Stimulated activated naive CD8-positive, alpha-beta T cell treated with anti-CD3 and anti-CD28 coated beads, Interleukin-15, Interleukin-2, amounts not matched to agents 100 ng/mL and 50 ng/mL, for 24 hours (primary cell): ENCODE data around the gene CDKN2A.

ENCODE experiments used
- H3K27ac Mint-ChIP-seq: one replicate; pipeline ENCODE4 v1.8.0; 2021; ENCODE audit warnings: mild to moderate bottlenecking, mixed read lengths
- H3K27me3 Mint-ChIP-seq: one replicate; pipeline ENCODE4 v1.8.0; 2021; ENCODE audit warnings: mixed read lengths
- H3K36me3 Mint-ChIP-seq: one replicate; pipeline ENCODE4 v1.8.0; 2021; ENCODE audit warnings: low read depth, mixed read lengths
- H3K4me1 Mint-ChIP-seq: one replicate; pipeline ENCODE4 v1.8.0; 2021; ENCODE audit warnings: low read depth, mixed read lengths
- H3K4me3 Mint-ChIP-seq: one replicate; pipeline ENCODE4 v1.8.0; 2021; ENCODE audit warnings: mild to moderate bottlenecking, mixed read lengths
- H3K9me3 Mint-ChIP-seq: one replicate; pipeline ENCODE4 v1.8.0; 2021; ENCODE audit warnings: mixed read lengths

The CDKN2A gene

GRCh38 chr9:22026696-22027095 is 32.5 kb upstream of the CDKN2A start:
- Mint-ChIP-seq H3K36me3 (no peaks in the 10 kb centered on the region), H3K4me1 (peaks cover 5% of the 10 kb centered on the region), H3K4me3 (no peak overlapping the region), H3K27me3 (peaks cover 18% of the 10 kb centered on the region), H3K27ac (no peak overlapping the region), H3K9me3 (no peaks in the 10 kb centered on the region)

GRCh38 chr9:22022396-22022795 is 28.2 kb upstream of the CDKN2A start:
- Mint-ChIP-seq H3K27ac (no peak overlapping the region), H3K27me3 (peaks cover 33% of the 10 kb centered on the region)

GRCh38 chr9:22010866-22011625 is 16.9 kb upstream of the CDKN2A start:
- Mint-ChIP-seq H3K36me3 (no peaks in the 10 kb centered on the region), H3K27ac (no peak overlapping the region), H3K4me1 (peaks cover 5% of the 10 kb centered on the region), H3K27me3 (peaks cover 39% of the 10 kb centered on the region), H3K9me3 (no peaks in the 10 kb centered on the region), H3K4me3 (no peak overlapping the region)

More at GRCh38 chr9:22022396-22022795, 28.2 kb upstream of the CDKN2A start:
- no peaks in the 10 kb centered on the region for H3K9me3 Mint-ChIP-seq
- no peak overlapping the region for H3K4me3 Mint-ChIP-seq
- no peaks in the 10 kb centered on the region for H3K36me3 Mint-ChIP-seq
- H3K4me1 Mint-ChIP-seq: no peaks in the 10 kb centered on the region

GRCh38 chr9:22009506-22009867 is 15.3 kb upstream of the CDKN2A start:
- peaks cover 16% of the 10 kb centered on the region for H3K4me1 Mint-ChIP-seq
- no peaks in the 10 kb centered on the region for H3K36me3 Mint-ChIP-seq
- H3K27me3 Mint-ChIP-seq: peaks cover 53% of the 10 kb centered on the region
- peak overlapping the region; percentile 80 for H3K4me3 Mint-ChIP-seq
- no peaks in the 10 kb centered on the region for H3K9me3 Mint-ChIP-seq
- H3K27ac Mint-ChIP-seq: no peak overlapping the region

- H3K4me3 Mint-ChIP-seq: peak within 1 kb of the TSS; percentile 80
- no peaks in the 10 kb centered on the region for H3K36me3 Mint-ChIP-seq
- no peaks in the 10 kb centered on the region for H3K9me3 Mint-ChIP-seq
- H3K4me1 Mint-ChIP-seq: peaks cover 16% of the 10 kb centered on the region
- peak within 1 kb of the TSS; percentile 34 for H3K27ac Mint-ChIP-seq
- peaks cover 58% of the 10 kb centered on the region for H3K27me3 Mint-ChIP-seq
These were observed 14.7 kb upstream of the CDKN2A start, which contains the start of gene CDKN2B for GRCh38 chr9:22008717-22009505. TSS of gene CDKN2B (minus strand) at chr9:22009305. CDS start at chr9:22008953, 352 bp downstream.

- H3K4me1 Mint-ChIP-seq: peaks cover 16% of the 10 kb centered on the region
- H3K9me3 Mint-ChIP-seq: no peaks in the 10 kb centered on the region
- H3K36me3 Mint-ChIP-seq: no peaks in the 10 kb centered on the region
- H3K27ac Mint-ChIP-seq: no peak overlapping the region
- peaks cover 63% of the 10 kb centered on the region for H3K27me3 Mint-ChIP-seq
- H3K4me3 Mint-ChIP-seq: peak overlapping the region; percentile 80
These were observed 14.2 kb upstream of the CDKN2A start for GRCh38 chr9:22008384-22008716.

- Mint-ChIP-seq H3K27me3 (peaks cover 85% of the 10 kb centered on the region), H3K36me3 (no peaks in the 10 kb centered on the region), H3K4me1 (peaks cover 16% of the 10 kb centered on the region), H3K27ac (no peak overlapping the region), H3K4me3 (peak overlapping the region; percentile 34), H3K9me3 (no peaks in the 10 kb centered on the region)
These were observed 11.8 kb upstream of the CDKN2A start for GRCh38 chr9:22005702-22006606.

GRCh38 chr9:22005021-22005701 is 11.0 kb upstream of the CDKN2A start:
- peak overlapping the region; percentile 34 for H3K4me3 Mint-ChIP-seq
- H3K36me3 Mint-ChIP-seq: no peaks in the 10 kb centered on the region
- no peaks in the 10 kb centered on the region for H3K9me3 Mint-ChIP-seq
- H3K27me3 Mint-ChIP-seq: peaks cover 84% of the 10 kb centered on the region
- peaks cover 16% of the 10 kb centered on the region for H3K4me1 Mint-ChIP-seq
- H3K27ac Mint-ChIP-seq: no peak overlapping the region

- no peaks in the 10 kb centered on the region for H3K9me3 Mint-ChIP-seq
- H3K4me3 Mint-ChIP-seq: no peak overlapping the region
- no peaks in the 10 kb centered on the region for H3K36me3 Mint-ChIP-seq
- H3K27ac Mint-ChIP-seq: no peak overlapping the region
- H3K27me3 Mint-ChIP-seq: peaks cover 83% of the 10 kb centered on the region
- H3K4me1 Mint-ChIP-seq: peaks cover 10% of the 10 kb centered on the region
These were observed 7.8 kb upstream of the CDKN2A start for GRCh38 chr9:22002038-22002437.

GRCh38 chr9:21998026-21998425 is 3.8 kb upstream of the CDKN2A start:
- H3K4me3 Mint-ChIP-seq: no peak overlapping the region
- no peaks in the 10 kb centered on the region for H3K9me3 Mint-ChIP-seq
- H3K4me1 Mint-ChIP-seq: peaks cover 21% of the 10 kb centered on the region
- H3K36me3 Mint-ChIP-seq: no peaks in the 10 kb centered on the region
- H3K27me3 Mint-ChIP-seq: peaks cover 57% of the 10 kb centered on the region
- H3K27ac Mint-ChIP-seq: no peak overlapping the region

- no peak overlapping the region for H3K27ac Mint-ChIP-seq
- H3K4me1 Mint-ChIP-seq: peaks cover 21% of the 10 kb centered on the region
- no peak overlapping the region for H3K4me3 Mint-ChIP-seq
- H3K9me3 Mint-ChIP-seq: no peaks in the 10 kb centered on the region
- peaks cover 51% of the 10 kb centered on the region for H3K27me3 Mint-ChIP-seq
- no peaks in the 10 kb centered on the region for H3K36me3 Mint-ChIP-seq
These were observed 3.3 kb upstream of the CDKN2A start for GRCh38 chr9:21997480-21997879.

- Mint-ChIP-seq H3K4me3 (peak overlapping the region; percentile 87), H3K9me3 (no peaks in the 10 kb centered on the region), H3K27ac (no peak overlapping the region), H3K27me3 (peaks cover 45% of the 10 kb centered on the region), H3K4me1 (peaks cover 21% of the 10 kb centered on the region), H3K36me3 (no peaks in the 10 kb centered on the region)
These were observed 2.7 kb upstream of the CDKN2A start for GRCh38 chr9:21996858-21997257.

- no peaks in the 10 kb centered on the region for H3K9me3 Mint-ChIP-seq
- peak overlapping the region; percentile 87 for H3K4me3 Mint-ChIP-seq
- peaks cover 43% of the 10 kb centered on the region for H3K27me3 Mint-ChIP-seq
- no peak overlapping the region for H3K27ac Mint-ChIP-seq
- H3K4me1 Mint-ChIP-seq: peaks cover 21% of the 10 kb centered on the region
- no peaks in the 10 kb centered on the region for H3K36me3 Mint-ChIP-seq
These were observed 2.2 kb upstream of the CDKN2A start for GRCh38 chr9:21996438-21996837.

- peak overlapping the region; percentile 87 for H3K4me3 Mint-ChIP-seq
- peaks cover 41% of the 10 kb centered on the region for H3K27me3 Mint-ChIP-seq
- no peaks in the 10 kb centered on the region for H3K9me3 Mint-ChIP-seq
- peaks cover 21% of the 10 kb centered on the region for H3K4me1 Mint-ChIP-seq
- no peak overlapping the region for H3K27ac Mint-ChIP-seq
- no peaks in the 10 kb centered on the region for H3K36me3 Mint-ChIP-seq
These were observed 1.6 kb upstream of the CDKN2A start for GRCh38 chr9:21995666-21996398.
